Peyer's patch (tissue), 4 donors: ENCODE data around the gene SFXN2.

Experiments used
- CTCF ChIP-seq, 6 experiments: fragments of 450-650 bp in 4 of 6; fragments of 200-600 bp in 2 of 6; sonication (generic) in 1 of 6; IDR thresholded peaks; one replicate each; pipeline ENCODE4 v1.5.1; 2017 to 2019; ENCODE audit warnings: antibody characterized with exemption in 6 of 6, mild to moderate bottlenecking in 3 of 6, moderate library complexity in 1 of 6
- POLR2A ChIP-seq, 2 donors: fragments of 450-650 bp; IDR thresholded peaks; one replicate each; pipeline ENCODE4 v1.5.1; 2017; ENCODE audit warnings: antibody characterized with exemption in 2 of 2, mild to moderate bottlenecking in 2 of 2, moderate library complexity in 2 of 2

- no peak for TF ChIP-seq POLR2A (IDR thresholded peaks at IDR 0.05)
- TF ChIP-seq CTCF (IDR thresholded peaks at IDR 0.05), result no peak
Measured at GRCh38 chr10:102681696-102682095, 32.7 kb upstream of the SFXN2 start.
